ENCODE results near the gene EFS.
"Not testable (repeated sequence)": the region's sequence is repeated elsewhere in the genome, so short reads cannot be mapped to it uniquely, and the experiment has no call there.

The EFS gene

GRCh38 chr14:23365036-23365731 lies at the start of gene EFS:
Gene EFS (minus strand): TSS chr14:23365172. CDS start chr14:23365025, 147 bp downstream.
- DNase-seq = no peak

GRCh38 chr14:23414254-23414653 lies 49.3 kb upstream of the EFS start:
- no peak for DNase-seq

GRCh38 chr14:23413681-23414080 lies 48.7 kb upstream of the EFS start:
- DNase-seq = no peak

DNA sequence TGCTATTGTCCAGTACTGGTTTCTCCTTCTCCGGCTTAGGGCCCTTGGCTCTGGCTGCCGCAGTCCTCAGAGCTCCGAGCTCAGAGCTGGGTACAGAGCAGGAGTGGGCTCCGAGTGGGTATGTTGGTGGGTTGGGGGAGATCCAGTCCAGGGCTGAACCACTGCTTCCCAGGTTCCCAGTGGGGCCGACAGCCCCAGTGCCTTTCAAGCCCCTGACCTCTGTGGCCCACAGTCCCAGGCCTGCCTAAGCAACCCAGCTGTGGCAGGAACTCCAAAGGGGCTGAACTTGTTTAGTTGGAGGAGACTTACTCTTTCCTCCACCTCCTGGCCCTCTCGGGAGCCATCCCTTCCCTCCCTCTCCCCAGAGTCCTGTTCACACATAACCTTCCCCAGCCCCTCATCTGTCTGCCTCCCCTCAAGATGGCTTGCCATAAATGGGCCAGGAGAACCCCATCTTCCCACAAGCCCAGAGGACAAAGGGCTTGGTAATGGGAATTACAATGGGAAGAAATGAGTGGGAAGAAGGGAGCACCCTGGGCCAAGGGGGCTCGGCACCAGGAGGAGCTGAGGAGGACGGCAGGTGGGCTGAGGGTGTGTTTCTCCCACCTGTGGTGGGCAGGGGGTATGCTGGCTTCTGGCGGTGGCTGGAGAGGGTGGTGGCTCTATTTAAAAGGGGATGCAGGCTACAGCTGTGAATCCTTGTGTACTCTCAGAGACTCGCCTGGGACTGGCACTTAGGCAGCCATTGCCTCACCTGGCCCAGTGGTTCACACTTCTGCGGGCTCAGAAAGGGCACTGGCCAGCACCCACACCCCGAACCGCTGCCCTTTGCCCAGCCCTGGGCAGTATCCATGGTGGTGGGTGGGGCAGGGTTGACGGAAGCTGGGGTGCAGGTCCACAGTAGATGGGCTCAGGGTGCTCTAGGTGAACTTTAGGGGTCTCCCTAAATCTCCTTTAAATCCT lies 46.9 kb upstream of the EFS start:
- DNase-seq = no peak

- DNase-seq = no peak
These were observed 45.1 kb upstream of the EFS start for GRCh38 chr14:23409966-23410635.

DNA sequence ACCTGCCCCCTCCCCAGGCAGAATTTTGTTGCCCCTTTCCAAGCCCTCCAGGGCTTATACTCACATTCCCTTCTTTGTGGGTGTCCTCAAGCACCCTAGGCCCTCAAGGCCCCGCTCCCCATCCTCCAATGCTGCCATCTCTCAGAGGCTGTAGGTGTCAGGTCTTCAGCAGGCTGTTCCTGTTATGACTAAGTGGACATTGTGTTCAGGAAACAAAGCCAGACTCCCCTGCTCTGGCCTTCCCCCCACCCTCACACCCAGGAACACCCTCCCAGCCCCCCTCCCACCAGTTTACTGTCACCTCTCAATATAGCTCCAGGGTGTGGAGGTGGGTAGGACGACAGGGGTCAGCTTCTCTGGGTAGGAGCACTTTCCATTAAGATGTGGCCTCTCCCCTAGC lies 44.5 kb upstream of the EFS start:
- no peak for DNase-seq

DNA sequence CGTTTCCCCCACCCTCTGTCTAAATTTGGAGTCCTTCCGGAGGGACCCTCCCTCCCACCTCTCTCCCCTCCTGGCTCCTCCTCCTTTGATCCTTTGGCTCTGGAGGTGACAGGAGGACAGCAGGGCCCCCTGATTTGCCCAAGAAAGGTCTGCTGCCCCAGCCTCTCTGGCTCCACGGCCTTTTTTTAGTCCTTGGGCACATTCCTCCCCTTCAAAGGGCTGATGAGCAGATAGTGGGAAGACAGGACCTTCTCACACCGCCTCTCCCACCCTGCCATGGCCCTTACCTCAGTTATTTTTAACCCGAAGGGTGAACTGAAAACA lies 43.3 kb upstream of the EFS start:
- no peak for DNase-seq

- no peak for DNase-seq
These were observed 42.7 kb upstream of the EFS start, which contains the start of gene MYH6 for GRCh38 chr14:23407516-23408306. Gene MYH6 (minus strand): TSS chr14:23408273. CDS start chr14:23407223, 1,050 bp downstream.

- DNase-seq = no peak
These were observed 41.9 kb upstream of the EFS start for GRCh38 chr14:23406725-23407355.

DNA sequence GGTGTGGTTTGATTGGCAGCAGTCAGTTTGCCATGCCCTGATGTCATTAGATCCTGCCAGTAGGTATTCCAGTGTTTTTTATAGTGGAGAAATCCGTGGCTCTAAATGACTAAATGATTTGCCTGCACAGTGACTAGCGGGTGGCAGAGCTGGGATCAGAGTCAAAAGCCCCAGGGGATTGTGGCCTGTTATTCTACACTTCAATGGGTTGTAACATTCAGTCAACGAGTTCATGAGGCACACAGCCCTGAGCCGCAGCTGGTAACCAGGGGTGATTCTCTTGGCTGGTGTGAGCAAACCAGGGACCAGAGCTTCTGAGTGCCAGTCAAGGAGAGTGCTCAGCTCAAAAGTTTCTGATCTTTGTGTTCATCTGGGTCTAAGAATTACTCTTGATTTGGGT lies 41.3 kb upstream of the EFS start:
- DNase-seq = no peak

GRCh38 chr14:23405516-23406025 lies 40.6 kb upstream of the EFS start:
- no peak for DNase-seq

DNA sequence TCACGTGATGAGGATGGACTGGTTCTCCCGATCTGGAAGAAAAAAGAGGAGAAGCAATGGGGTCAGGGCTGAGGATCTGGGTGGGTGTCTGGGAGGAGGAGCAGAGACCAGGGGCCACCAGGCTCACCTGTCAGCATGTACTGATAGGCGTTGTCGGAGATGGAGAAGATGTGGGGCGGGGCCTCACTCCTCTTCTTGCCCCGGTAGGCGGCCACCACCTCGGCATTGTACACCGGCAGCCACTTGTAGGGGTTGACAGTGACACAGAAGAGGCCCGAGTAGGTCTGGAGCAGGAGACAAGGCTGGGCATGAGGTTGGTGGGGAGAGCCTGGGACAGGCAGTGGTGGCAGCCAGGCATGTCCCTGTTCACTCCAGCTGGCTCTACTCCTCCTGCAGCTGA lies 40.1 kb upstream of the EFS start:
- no peak for DNase-seq

DNA sequence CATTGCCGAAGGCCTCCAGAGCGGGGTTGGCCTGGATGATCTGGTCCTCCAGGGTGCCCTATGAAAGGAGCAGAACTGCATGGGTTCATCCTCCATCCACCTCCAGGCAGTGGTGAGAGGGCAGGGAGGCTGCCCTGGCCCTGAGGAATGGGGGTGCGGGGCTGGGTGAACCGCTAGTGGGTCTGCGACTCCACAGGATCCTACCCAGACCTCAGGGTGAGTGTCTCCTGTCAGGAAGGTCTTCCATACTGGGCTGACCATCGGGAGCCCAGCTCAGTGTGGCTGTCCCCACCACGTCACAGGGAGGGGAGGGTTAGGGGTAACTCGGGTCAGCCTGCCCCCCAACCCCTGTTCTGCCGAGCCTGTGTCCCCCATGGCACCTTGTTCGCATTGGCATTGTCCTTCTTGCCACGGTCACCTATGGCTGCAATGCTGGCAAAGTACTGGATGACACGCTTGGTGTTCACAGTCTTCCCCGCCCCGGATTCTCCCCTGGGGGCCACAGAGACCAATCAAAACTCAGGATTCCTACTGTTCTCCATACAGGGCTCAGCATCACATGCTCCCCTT lies 39.4 kb upstream of the EFS start:
- no peak for DNase-seq

DNA sequence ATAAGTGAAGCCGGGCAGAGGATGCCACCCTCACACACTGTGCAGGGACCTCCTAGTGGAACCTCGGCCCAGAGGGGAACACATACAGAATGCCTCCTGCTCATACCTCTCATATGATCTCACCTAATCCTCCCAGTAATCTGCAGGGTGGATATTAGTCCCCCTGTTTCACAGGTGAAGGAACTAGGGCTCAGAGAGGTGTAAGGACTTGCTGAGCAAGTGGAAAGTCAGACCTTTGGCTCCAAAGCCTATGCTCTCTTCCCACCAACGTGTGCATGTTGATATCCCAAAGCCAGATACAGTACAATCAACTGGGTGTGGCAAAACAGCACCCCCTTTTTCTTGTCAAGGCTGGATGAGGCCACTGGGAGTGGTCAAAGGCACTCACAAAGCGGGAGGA lies 38.9 kb upstream of the EFS start:
- DNase-seq = no peak

DNA sequence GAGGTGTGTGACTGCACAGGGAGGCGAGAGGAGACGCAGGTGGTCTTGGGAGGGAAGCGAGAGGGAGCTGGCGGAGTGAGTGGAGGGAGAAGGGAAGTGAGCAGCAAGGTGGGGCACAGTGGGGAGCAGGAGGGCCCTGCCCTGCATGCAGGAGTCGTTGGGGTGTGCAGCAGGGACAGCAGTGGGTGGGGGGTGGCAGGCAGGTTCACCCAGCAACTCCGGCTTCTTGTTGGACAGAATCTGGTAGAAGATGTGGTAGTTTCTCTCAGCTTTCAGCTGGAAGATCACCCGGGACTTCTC lies 38.1 kb upstream of the EFS start:
- no peak for DNase-seq

DNA sequence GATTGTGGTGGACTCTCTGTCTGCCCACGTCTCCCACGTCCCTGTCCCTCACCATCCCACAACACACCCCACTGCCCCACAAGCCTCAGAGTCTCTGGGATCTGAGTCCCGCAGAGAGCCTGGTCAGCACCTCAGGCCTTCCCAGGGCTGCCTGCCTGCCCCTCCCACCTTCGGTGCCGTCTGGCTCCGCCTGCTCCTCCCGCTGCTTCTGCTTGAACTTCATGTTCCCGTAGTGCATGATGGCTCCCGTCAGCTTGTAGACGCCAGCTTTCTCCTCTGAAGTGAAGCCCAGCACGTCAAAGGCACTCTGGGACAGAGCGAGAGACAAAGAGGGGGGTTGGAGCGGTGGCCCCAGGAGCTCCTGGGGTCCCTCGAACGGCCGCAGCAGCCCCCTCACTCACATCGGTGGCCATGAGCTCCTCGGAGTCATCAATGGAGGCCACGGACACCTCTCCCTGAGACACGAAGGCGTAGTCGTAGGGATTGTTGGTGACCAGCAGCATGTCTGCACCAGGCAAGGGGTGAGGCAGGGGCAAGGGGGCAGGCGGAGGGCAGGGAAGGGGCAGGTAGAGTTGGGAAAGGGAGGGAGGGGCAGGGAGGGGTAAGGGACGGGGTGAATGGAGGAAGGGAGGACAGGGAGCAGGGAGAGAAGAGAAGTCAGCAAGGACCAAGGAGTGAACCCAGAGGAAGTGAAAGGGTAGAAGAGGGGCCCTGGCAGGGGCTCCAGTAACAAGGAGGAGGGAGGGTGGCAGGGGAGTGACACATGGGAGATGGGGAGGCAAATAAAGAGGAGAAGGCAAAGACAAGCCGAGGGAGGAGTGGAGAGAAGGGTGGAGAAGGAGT lies 37.5 kb upstream of the EFS start:
- no peak for DNase-seq

DNA sequence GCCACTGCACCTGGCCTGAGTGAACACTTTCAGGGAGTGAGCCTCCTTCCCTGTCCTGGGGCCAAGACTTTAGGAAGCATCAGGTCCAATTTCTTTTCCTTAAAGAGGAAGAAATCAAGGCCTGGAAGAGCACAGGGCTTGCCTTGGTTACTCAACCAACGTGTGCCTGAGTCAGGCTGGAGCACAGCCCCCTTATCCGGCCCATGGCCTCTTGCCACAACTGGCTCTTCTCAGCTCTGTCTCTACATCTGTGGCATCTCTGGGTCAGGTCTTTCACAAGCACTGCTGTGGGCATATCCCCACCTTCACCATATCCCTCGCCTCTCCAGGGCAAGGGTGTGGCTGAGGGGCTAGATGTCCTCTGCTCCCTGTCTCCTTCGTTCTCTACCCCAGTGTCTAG lies 36.3 kb upstream of the EFS start:
- no peak for DNase-seq

DNA sequence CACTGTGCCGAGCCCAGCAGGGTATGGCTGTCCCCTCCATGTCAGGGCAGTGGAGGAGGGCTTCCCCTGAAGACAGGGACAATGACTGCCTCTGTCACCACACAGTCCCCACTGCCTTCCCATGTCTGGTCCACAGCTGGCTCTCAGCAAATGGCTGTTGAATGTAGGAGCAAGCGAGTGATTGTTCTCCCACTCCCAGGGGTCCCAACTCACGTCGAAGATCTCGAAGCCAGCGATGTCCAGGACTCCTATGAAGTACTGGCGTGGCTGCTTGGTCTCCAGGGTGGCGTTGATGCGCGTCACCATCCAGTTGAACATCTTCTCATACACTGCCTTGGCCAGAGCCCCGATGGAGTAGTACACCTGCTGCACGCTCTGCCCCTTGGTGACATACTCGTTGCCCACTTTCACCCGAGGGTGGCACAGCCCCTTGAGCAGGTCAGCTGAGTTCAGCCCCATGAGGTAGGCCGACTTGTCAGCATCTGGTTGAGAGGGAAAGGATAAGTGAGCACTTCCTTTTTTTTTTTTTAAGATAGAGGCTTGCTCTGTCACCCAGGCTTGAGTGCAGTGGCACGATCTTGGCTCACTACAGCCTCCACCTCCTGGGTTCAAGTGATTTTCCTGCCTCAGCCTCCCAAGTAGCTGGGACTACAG lies 35.7 kb upstream of the EFS start:
- DNase-seq = not testable (repeated sequence)

- no peak for DNase-seq
These were observed 34.6 kb upstream of the EFS start for GRCh38 chr14:23399591-23399990.

DNA sequence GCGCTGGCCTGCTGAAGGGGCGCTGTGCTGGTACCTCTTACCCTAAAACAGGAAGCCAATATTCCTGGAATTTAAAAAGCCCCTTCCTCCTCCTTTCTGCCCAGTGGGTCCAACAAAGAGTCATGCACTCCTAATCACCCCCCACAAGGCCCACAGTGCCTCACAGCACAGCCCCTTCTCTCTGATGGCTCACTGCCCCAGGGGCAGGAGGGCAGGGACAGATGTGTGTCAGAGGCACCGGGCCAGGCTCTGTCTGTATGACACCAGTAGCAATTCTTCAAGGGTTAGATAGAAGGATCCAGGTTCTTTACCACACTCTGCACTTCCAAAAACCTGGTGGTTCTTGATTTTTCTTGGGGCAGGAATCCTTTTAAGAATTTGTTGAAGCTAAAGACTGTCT lies 34.2 kb upstream of the EFS start:
- DNase-seq = no peak
